Endodermal cell (in vitro differentiated cells): ENCODE measurements around the gene IL10RB. TPM values are rescaled to one million over a fixed set of nuclear protein-coding genes. Genes with fewer than 3 reads are reported as not detected.

Experiments
- DNase-seq: peaks from one replicate; pipeline ENCODE4 v3.0.0-alpha.2; 2017
- H3K27ac ChIP-seq: 2 replicates; pipeline ENCODE4 v1.5.1; 2013; ENCODE audit warnings: mild to moderate bottlenecking, low read depth, low read length, moderate library complexity
- H3K27me3 ChIP-seq: 2 replicates; pipeline ENCODE4 v1.6.1; 2013; ENCODE audit warnings: mild to moderate bottlenecking, low read length, moderate library complexity; ENCODE audit not compliant: insufficient read depth, control insufficient read depth, poor library complexity, severe bottlenecking
- H3K36me3 ChIP-seq: 2 replicates; pipeline ENCODE4 v1.7.0; 2013; ENCODE audit warnings: mild to moderate bottlenecking, low read length, moderate library complexity; ENCODE audit not compliant: control insufficient read depth, insufficient read depth
- H3K4me1 ChIP-seq: one replicate; pipeline ENCODE4 v1.7.0; 2013; ENCODE audit warnings: low read length; ENCODE audit not compliant: control insufficient read depth, insufficient read depth
- H3K4me3 ChIP-seq: 2 replicates; pipeline ENCODE4 v1.5.1; 2013; ENCODE audit warnings: mild to moderate bottlenecking, low read length, moderate library complexity
- H3K9ac ChIP-seq: 2 replicates; pipeline ENCODE4 v1.6.1; 2013; ENCODE audit warnings: mild to moderate bottlenecking, low read length, moderate library complexity; ENCODE audit not compliant: poor library complexity, severe bottlenecking; ENCODE audit errors: extremely low read depth
- H3K9me3 ChIP-seq: 2 replicates; pipeline ENCODE4 v1.6.1; 2013; ENCODE audit warnings: mild to moderate bottlenecking, low read length, moderate library complexity; ENCODE audit not compliant: control insufficient read depth
- H3K27ac Mint-ChIP-seq: 2 replicates; pipeline ENCODE4 v1.8.0; 2020; ENCODE audit warnings: mixed read lengths
- H3K27me3 Mint-ChIP-seq: 2 replicates; pipeline ENCODE4 v1.8.0; 2021; ENCODE audit warnings: mild to moderate bottlenecking, mixed read lengths; ENCODE audit not compliant: insufficient read depth
- H3K36me3 Mint-ChIP-seq: 2 replicates; pipeline ENCODE4 v1.8.0; 2020; ENCODE audit warnings: low read depth, mixed read lengths
- H3K4me1 Mint-ChIP-seq: 2 replicates; pipeline ENCODE4 v1.8.0; 2020; ENCODE audit warnings: mixed read lengths
- H3K4me3 Mint-ChIP-seq: 2 replicates; pipeline ENCODE4 v1.8.0; 2020; ENCODE audit warnings: mild to moderate bottlenecking, moderate library complexity, mixed read lengths
- H3K9me3 Mint-ChIP-seq: 2 replicates; pipeline ENCODE4 v1.8.0; 2020; ENCODE audit warnings: mild to moderate bottlenecking, mixed read lengths
- WGBS, 2 experiments: methylation state at CpG; one replicate each; pipeline versions ENCODE4 v1.1.5 to v1.1.7; 2013; ENCODE audit warnings: missing lambda C conversion rate in 2 of 2, mixed read lengths in 1 of 2; ENCODE audit not compliant: insufficient coverage in 1 of 2, insufficient read length in 1 of 2; 5-methylcytosine and 5-hydroxymethylcytosine counted together
- total RNA-seq, 2 donors: library from RNA; stranded (reverse); fragmentation: NEBNext Ultra II Directional in 1 of 2; extraction: Animal tissue kit (Norgen Biotek cat#: 25700) in 1 of 2; gene quantifications; 2 replicates in 1 of 2; 3 replicates in 1 of 2; pipeline ENCODE4 v1.2.1, GENCODE V29; 2021
- TF ChIP-seq, protein P1 (sequence below): fragments of 200-600 bp; sonication (generic); conservative IDR thresholded peaks from 2 replicates; pipeline ENCODE4 v1.5.0; 2021; ENCODE audit warnings: antibody characterized with exemption, mild to moderate bottlenecking

The IL10RB gene
- total RNA-seq, 2 donors from 2014 or later = 4.1 to 5.3 TPM

DNA sequence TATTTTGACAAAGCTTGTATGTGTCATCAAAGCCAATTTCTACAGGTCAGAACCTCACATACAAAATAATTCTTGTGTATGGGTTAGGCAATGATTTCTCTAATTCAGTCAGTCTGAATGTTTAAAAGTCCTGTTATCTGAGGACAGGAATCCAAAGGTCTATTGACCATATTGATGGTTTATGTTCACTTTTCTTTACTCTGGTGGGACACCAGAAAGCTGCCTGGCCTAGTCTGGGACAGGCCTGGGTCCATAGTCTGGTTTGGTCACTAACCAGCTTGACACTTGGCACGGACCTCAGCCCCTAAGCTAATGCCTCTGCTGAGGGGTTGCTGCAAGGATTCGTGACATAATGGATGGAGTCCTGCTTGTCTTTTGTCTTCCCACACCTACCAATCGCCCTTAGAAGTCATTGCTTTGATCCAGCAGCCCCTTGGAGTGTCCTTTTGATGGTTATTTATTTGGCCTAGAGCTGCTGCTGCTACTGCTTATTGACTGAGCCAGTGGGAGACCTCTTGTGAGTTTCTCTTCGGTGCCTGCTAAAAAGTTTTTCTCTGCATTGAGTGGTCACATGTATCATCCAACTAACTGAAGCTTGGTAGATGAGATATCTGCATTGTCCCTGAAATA lies 20.8 kb upstream of the IL10RB start:
- Histone ChIP-seq H3K27ac (no peak overlapping the region), H3K36me3 (peaks cover 58% of the 10 kb centered on the region), H3K27me3 (no peaks in the 10 kb centered on the region), H3K4me1 (no peaks in the 10 kb centered on the region), H3K9me3 (peaks cover 15% of the 10 kb centered on the region), H3K9ac (no peak overlapping the region), H3K4me3 (no peak overlapping the region)
- H3K36me3 Mint-ChIP-seq = peaks cover 63% of the 10 kb centered on the region
- no peaks in the 10 kb centered on the region for H3K27me3 Mint-ChIP-seq
- no peak overlapping the region for H3K27ac Mint-ChIP-seq
- H3K4me1 Mint-ChIP-seq = no peaks in the 10 kb centered on the region
- TF ChIP-seq, protein P1, sequence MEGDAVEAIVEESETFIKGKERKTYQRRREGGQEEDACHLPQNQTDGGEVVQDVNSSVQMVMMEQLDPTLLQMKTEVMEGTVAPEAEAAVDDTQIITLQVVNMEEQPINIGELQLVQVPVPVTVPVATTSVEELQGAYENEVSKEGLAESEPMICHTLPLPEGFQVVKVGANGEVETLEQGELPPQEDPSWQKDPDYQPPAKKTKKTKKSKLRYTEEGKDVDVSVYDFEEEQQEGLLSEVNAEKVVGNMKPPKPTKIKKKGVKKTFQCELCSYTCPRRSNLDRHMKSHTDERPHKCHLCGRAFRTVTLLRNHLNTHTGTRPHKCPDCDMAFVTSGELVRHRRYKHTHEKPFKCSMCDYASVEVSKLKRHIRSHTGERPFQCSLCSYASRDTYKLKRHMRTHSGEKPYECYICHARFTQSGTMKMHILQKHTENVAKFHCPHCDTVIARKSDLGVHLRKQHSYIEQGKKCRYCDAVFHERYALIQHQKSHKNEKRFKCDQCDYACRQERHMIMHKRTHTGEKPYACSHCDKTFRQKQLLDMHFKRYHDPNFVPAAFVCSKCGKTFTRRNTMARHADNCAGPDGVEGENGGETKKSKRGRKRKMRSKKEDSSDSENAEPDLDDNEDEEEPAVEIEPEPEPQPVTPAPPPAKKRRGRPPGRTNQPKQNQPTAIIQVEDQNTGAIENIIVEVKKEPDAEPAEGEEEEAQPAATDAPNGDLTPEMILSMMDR = no peak
- peak; percentile 27 for DNase-seq
- H3K4me3 Mint-ChIP-seq = no peak overlapping the region
- 33 to 66% methylated on average over 2 to 4 of the region's 4 CpGs for WGBS, 2 experiments
- no peaks in the 10 kb centered on the region for H3K9me3 Mint-ChIP-seq

DNA sequence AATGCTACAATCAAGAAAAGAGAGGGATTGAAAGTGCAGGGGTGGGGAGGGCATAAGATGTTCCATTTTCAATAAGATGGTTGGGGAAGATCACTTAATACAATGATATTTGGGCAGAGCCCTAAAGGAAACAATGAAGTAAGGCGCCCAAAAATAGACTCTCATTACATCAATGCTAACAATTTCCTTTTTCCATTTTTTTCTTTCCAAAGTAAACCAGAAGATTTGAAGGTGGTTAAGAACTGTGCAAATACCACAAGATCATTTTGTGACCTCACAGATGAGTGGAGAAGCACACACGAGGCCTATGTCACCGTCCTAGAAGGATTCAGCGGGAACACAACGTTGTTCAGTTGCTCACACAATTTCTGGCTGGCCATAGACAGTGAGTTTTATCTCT lies 19.7 kb upstream of the IL10RB start:
- Histone ChIP-seq H3K4me1 (no peaks in the 10 kb centered on the region), H3K4me3 (no peak overlapping the region), H3K36me3 (peaks cover 67% of the 10 kb centered on the region), H3K9me3 (peaks cover 7% of the 10 kb centered on the region), H3K27me3 (no peaks in the 10 kb centered on the region), H3K9ac (no peak overlapping the region), H3K27ac (no peak overlapping the region)
- TF ChIP-seq, protein P1 = no peak
- H3K4me3 Mint-ChIP-seq = no peak overlapping the region
- H3K9me3 Mint-ChIP-seq = no peaks in the 10 kb centered on the region
- H3K36me3 Mint-ChIP-seq = peaks cover 70% of the 10 kb centered on the region
- 81 to 95% methylated on average over 4 to 5 of the region's 5 CpGs for WGBS, 2 experiments
- H3K27me3 Mint-ChIP-seq = no peaks in the 10 kb centered on the region
- no peak overlapping the region for H3K27ac Mint-ChIP-seq
- H3K4me1 Mint-ChIP-seq = no peaks in the 10 kb centered on the region
- no peak for DNase-seq

DNA sequence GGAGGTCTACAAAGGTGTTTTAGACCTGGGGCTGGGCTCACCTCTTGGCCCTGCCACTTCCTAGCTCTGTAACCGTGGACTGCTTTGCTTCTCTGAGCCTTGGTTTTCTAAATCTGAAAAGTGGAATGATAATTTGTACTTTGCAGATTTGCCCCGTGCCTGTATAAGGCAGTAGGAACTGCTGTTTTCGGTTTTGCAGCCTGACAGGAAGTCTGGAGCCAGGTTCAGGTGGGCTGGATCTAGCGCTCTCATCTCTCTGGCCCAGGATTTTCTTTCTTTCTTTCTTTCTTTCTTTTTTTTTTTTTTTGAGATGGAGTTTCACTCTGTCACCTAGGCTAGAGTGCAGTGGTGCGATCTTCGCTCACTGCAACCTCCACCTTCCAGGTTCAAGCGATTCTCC lies 19.2 kb upstream of the IL10RB start:
- Histone ChIP-seq H3K9ac (no peak overlapping the region), H3K9me3 (peaks cover 3% of the 10 kb centered on the region), H3K27ac (no peak overlapping the region), H3K4me3 (no peak overlapping the region), H3K27me3 (no peaks in the 10 kb centered on the region), H3K36me3 (peaks cover 68% of the 10 kb centered on the region), H3K4me1 (no peaks in the 10 kb centered on the region)
- DNase-seq = no peak
- Mint-ChIP-seq H3K36me3 (peaks cover 69% of the 10 kb centered on the region), H3K9me3 (no peaks in the 10 kb centered on the region), H3K27ac (no peak overlapping the region), H3K4me3 (no peak overlapping the region), H3K4me1 (no peaks in the 10 kb centered on the region), H3K27me3 (no peaks in the 10 kb centered on the region)
- WGBS, 2 experiments = 89 to 100% methylated on average over 2 to 7 of the region's 7 CpGs
- TF ChIP-seq, protein P1 = no peak
